ENCODE measurements around the gene ZNF341.

DNA sequence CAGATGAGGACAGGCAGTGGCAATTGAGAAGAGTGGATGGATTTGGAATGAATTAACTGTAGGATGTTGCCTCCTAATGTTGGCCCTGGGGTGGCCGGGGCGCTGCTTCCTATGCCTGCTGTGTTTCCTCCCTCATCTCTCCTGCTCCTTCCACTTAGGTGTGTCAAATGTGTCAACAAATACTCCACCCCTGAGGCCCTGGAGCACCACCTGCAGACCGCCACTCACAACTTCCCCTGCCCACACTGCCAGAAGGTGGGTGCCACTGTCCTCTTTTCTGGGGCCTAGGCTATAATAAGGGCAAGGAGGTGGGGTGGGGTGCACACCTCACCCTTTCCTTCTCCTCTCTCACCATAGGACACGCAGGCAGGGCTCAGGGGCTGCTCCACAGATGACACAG lies 49.3 kb downstream of the ZNF341 start:
- no peak for TF ChIP-seq EZH2 (IDR thresholded peaks at IDR 0.05; ENCODE audit: insufficient read depth, poor library complexity, severe bottlenecking)
- TF ChIP-seq EZH2phosphoT487 (IDR thresholded peaks at IDR 0.05; ENCODE audit: insufficient read depth, low read depth): no peak
